GM23338 (cell line): ENCODE measurements around the gene PIK3R5. TPM values are rescaled to one million over a fixed set of nuclear protein-coding genes. Genes with fewer than 3 reads are reported as not detected.

Experiments used
- ATAC-seq: fragments of 200-7000 bp; cut with Tn5 transposase; 3 replicates; pipeline ENCODE4 v1.9.1; 2020
- DNase-seq: peaks from one replicate; pipeline ENCODE4 v3.0.0-alpha.2; 2015; ENCODE audit warnings: low spot score
- H2AFZ ChIP-seq: fragments of 200-600 bp; sonication (generic); 2 replicates; pipeline ENCODE4 v1.8.0; 2016; ENCODE audit warnings: antibody characterized with exemption, mild to moderate bottlenecking, moderate library complexity
- H3F3A ChIP-seq: fragments of 200-600 bp; sonication (generic); replicated peaks from 2 replicates; pipeline ENCODE4 v1.8.0; 2017; ENCODE audit warnings: antibody characterized with exemption, mixed run types, low read depth
- H3K27ac ChIP-seq: fragments of 200-600 bp; sonication (generic); 2 replicates; pipeline ENCODE4 v1.6.1; 2016; ENCODE audit warnings: low read depth
- H3K27me3 ChIP-seq: fragments of 200-600 bp; sonication (generic); 2 replicates; pipeline ENCODE4 v1.8.0; 2016; ENCODE audit warnings: mild to moderate bottlenecking, mixed run types, moderate library complexity; ENCODE audit not compliant: insufficient read depth
- H3K36me3 ChIP-seq: fragments of 200-600 bp; sonication (generic); 2 replicates; pipeline ENCODE4 v1.8.0; 2016; ENCODE audit warnings: mild to moderate bottlenecking; ENCODE audit not compliant: insufficient read depth
- H3K4me1 ChIP-seq: fragments of 200-600 bp; sonication (generic); 2 replicates; pipeline ENCODE4 v1.8.0; 2016; ENCODE audit warnings: mild to moderate bottlenecking, moderate library complexity; ENCODE audit not compliant: insufficient read depth
- H3K4me2 ChIP-seq: fragments of 200-600 bp; sonication (generic); 2 replicates; pipeline ENCODE4 v1.7.1; 2017; ENCODE audit warnings: mixed run types
- H3K4me3 ChIP-seq: fragments of 200-600 bp; sonication (generic); 2 replicates; pipeline ENCODE4 v1.6.1; 2016; ENCODE audit warnings: mixed run types
- H3K79me2 ChIP-seq: fragments of 200-600 bp; sonication (generic); replicated peaks from 2 replicates; pipeline ENCODE4 v1.8.0; 2017; ENCODE audit warnings: mild to moderate bottlenecking; ENCODE audit not compliant: insufficient read depth
- H3K9me2 ChIP-seq: fragments of 200-600 bp; sonication (generic); 2 replicates; pipeline ENCODE4 v1.8.0; 2017; ENCODE audit not compliant: insufficient read depth
- H4K20me1 ChIP-seq: fragments of 200-600 bp; sonication (generic); replicated peaks from 2 replicates; pipeline ENCODE4 v1.8.0; 2017; ENCODE audit warnings: mild to moderate bottlenecking; ENCODE audit not compliant: insufficient read depth
- H3K27ac Mint-ChIP-seq: 2 replicates; pipeline ENCODE4 v1.8.0; 2020; ENCODE audit warnings: inconsistent platforms, mild to moderate bottlenecking, moderate library complexity, mixed read lengths
- H3K27me3 Mint-ChIP-seq: 3 replicates; pipeline ENCODE4 v1.8.0; 2022; ENCODE audit warnings: low read depth, mild to moderate bottlenecking, moderate library complexity, mixed read lengths, inconsistent platforms; ENCODE audit not compliant: insufficient read depth, poor library complexity
- H3K36me3 Mint-ChIP-seq: 3 replicates; pipeline ENCODE4 v1.8.0; 2021; ENCODE audit warnings: low read depth, mild to moderate bottlenecking, inconsistent platforms, moderate library complexity, mixed read lengths
- H3K4me1 Mint-ChIP-seq: 3 replicates; pipeline ENCODE4 v1.8.0; 2020; ENCODE audit warnings: mild to moderate bottlenecking, inconsistent platforms, mixed read lengths
- H3K4me3 Mint-ChIP-seq: 3 replicates; pipeline ENCODE4 v1.8.0; 2021; ENCODE audit warnings: moderate library complexity, mild to moderate bottlenecking, inconsistent platforms, mixed read lengths
- H3K9me3 Mint-ChIP-seq: 3 replicates; pipeline ENCODE4 v1.8.0; 2020; ENCODE audit warnings: moderate library complexity, mild to moderate bottlenecking, inconsistent platforms, mixed read lengths
- CREB1 ChIP-seq: fragments of 250-450 bp; sonication (Bioruptor Pico); IDR thresholded peaks from 2 replicates; pipeline ENCODE4 v1.5.0; 2020; ENCODE audit warnings: low read depth, mild to moderate bottlenecking, moderate library complexity
- EZH2 ChIP-seq: fragments of 200-600 bp; sonication (generic); IDR thresholded peaks from one replicate; pipeline ENCODE4 v1.8.0; 2017; ENCODE audit warnings: antibody characterized with exemption, mild to moderate bottlenecking, low read depth; ENCODE audit not compliant: unreplicated experiment
- EZH2phosphoT487 ChIP-seq: fragments of 200-600 bp; sonication (generic); IDR thresholded peaks from one replicate; pipeline ENCODE4 v1.8.1; 2018; ENCODE audit warnings: antibody characterized with exemption; ENCODE audit not compliant: unreplicated experiment
- JUNB ChIP-seq: IDR thresholded peaks from one replicate; pipeline ENCODE4 v1.6.1; 2016; ENCODE audit warnings: antibody characterized with exemption; ENCODE audit not compliant: unreplicated experiment
- NANOG ChIP-seq: IDR thresholded peaks from 2 replicates; pipeline ENCODE4 v1.6.1; 2016; ENCODE audit warnings: antibody characterized with exemption, borderline replicate concordance
- POLR2AphosphoS5 ChIP-seq: IDR thresholded peaks from 2 replicates; pipeline ENCODE4 v1.6.1; 2016; ENCODE audit warnings: antibody characterized with exemption, low read depth
- STAT1 ChIP-seq: IDR thresholded peaks from one replicate; pipeline ENCODE4 v1.6.1; 2016; ENCODE audit warnings: antibody characterized with exemption; ENCODE audit not compliant: unreplicated experiment
- ZNF114 ChIP-seq: fragments of 250-450 bp; sonication (Bioruptor Pico); IDR thresholded peaks from 2 replicates; pipeline ENCODE4 v1.5.0; 2020; ENCODE audit warnings: mild to moderate bottlenecking, moderate library complexity
- ZNF331 ChIP-seq: fragments of 250-450 bp; sonication (Bioruptor Pico); IDR thresholded peaks from 2 replicates; pipeline ENCODE4 v1.5.0; 2020; ENCODE audit warnings: low read depth, mild to moderate bottlenecking, moderate library complexity
- polyA plus RNA-seq: library from polyadenylated mRNA; unstranded; fragments of >200 nt; fragmentation: Nextera tagmentation; extraction: Ambion mirVana; gene quantifications from 2 replicates; pipeline ENCODE4 v1.2.1, GENCODE V29; 2016
- total RNA-seq: library from RNA; depleted of rRNA; stranded (reverse); fragments of >200 nt; shearing (Covaris generic); gene quantifications from 2 replicates; pipeline ENCODE4 v1.2.3, GENCODE V29; 2014
- TF ChIP-seq, protein P1 (sequence below): IDR thresholded peaks from one replicate; pipeline ENCODE4 v1.6.1; 2018; ENCODE audit warnings: antibody characterized with exemption; ENCODE audit not compliant: unreplicated experiment
- TF ChIP-seq, protein P2 (sequence below): fragments of 250-450 bp; sonication (Bioruptor Pico); IDR thresholded peaks from 2 replicates; pipeline ENCODE4 v1.5.0; 2020; ENCODE audit warnings: mild to moderate bottlenecking, moderate library complexity
- TF ChIP-seq, protein P3 (sequence below), 2 experiments: fragments of 200-600 bp in 1 of 2; sonication (generic) in 1 of 2; conservative IDR thresholded peaks; 2 replicates each; pipeline versions ENCODE4 v1.5.1 to v1.6.1; 2016 to 2017; ENCODE audit warnings: antibody characterized with exemption in 2 of 2, low read depth in 2 of 2, mild to moderate bottlenecking in 2 of 2, moderate library complexity in 1 of 2
- TF ChIP-seq, protein P4 (sequence below): IDR thresholded peaks from 2 replicates; pipeline ENCODE4 v1.6.1; 2016; ENCODE audit warnings: antibody characterized with exemption

The PIK3R5 gene
- total and polyA plus RNA-seq, 2 experiments from 2014 or later = 1.7 to 9.4 TPM

- ATAC-seq (no peak), DNase-seq (no peak)
- TF ChIP-seq, protein P1, sequence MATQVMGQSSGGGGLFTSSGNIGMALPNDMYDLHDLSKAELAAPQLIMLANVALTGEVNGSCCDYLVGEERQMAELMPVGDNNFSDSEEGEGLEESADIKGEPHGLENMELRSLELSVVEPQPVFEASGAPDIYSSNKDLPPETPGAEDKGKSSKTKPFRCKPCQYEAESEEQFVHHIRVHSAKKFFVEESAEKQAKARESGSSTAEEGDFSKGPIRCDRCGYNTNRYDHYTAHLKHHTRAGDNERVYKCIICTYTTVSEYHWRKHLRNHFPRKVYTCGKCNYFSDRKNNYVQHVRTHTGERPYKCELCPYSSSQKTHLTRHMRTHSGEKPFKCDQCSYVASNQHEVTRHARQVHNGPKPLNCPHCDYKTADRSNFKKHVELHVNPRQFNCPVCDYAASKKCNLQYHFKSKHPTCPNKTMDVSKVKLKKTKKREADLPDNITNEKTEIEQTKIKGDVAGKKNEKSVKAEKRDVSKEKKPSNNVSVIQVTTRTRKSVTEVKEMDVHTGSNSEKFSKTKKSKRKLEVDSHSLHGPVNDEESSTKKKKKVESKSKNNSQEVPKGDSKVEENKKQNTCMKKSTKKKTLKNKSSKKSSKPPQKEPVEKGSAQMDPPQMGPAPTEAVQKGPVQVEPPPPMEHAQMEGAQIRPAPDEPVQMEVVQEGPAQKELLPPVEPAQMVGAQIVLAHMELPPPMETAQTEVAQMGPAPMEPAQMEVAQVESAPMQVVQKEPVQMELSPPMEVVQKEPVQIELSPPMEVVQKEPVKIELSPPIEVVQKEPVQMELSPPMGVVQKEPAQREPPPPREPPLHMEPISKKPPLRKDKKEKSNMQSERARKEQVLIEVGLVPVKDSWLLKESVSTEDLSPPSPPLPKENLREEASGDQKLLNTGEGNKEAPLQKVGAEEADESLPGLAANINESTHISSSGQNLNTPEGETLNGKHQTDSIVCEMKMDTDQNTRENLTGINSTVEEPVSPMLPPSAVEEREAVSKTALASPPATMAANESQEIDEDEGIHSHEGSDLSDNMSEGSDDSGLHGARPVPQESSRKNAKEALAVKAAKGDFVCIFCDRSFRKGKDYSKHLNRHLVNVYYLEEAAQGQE = no peak
- TF ChIP-seq ZNF331 (no peak), STAT1 (no peak), CREB1 (CRISPR knock-in tag) (no peak), POLR2AphosphoS5 (no peak), NANOG (no peak), ZNF114 (CRISPR knock-in tag) (no peak), EZH2 (no peak), EZH2phosphoT487 (no peak), JUNB (no peak)
- TF ChIP-seq, protein P2, sequence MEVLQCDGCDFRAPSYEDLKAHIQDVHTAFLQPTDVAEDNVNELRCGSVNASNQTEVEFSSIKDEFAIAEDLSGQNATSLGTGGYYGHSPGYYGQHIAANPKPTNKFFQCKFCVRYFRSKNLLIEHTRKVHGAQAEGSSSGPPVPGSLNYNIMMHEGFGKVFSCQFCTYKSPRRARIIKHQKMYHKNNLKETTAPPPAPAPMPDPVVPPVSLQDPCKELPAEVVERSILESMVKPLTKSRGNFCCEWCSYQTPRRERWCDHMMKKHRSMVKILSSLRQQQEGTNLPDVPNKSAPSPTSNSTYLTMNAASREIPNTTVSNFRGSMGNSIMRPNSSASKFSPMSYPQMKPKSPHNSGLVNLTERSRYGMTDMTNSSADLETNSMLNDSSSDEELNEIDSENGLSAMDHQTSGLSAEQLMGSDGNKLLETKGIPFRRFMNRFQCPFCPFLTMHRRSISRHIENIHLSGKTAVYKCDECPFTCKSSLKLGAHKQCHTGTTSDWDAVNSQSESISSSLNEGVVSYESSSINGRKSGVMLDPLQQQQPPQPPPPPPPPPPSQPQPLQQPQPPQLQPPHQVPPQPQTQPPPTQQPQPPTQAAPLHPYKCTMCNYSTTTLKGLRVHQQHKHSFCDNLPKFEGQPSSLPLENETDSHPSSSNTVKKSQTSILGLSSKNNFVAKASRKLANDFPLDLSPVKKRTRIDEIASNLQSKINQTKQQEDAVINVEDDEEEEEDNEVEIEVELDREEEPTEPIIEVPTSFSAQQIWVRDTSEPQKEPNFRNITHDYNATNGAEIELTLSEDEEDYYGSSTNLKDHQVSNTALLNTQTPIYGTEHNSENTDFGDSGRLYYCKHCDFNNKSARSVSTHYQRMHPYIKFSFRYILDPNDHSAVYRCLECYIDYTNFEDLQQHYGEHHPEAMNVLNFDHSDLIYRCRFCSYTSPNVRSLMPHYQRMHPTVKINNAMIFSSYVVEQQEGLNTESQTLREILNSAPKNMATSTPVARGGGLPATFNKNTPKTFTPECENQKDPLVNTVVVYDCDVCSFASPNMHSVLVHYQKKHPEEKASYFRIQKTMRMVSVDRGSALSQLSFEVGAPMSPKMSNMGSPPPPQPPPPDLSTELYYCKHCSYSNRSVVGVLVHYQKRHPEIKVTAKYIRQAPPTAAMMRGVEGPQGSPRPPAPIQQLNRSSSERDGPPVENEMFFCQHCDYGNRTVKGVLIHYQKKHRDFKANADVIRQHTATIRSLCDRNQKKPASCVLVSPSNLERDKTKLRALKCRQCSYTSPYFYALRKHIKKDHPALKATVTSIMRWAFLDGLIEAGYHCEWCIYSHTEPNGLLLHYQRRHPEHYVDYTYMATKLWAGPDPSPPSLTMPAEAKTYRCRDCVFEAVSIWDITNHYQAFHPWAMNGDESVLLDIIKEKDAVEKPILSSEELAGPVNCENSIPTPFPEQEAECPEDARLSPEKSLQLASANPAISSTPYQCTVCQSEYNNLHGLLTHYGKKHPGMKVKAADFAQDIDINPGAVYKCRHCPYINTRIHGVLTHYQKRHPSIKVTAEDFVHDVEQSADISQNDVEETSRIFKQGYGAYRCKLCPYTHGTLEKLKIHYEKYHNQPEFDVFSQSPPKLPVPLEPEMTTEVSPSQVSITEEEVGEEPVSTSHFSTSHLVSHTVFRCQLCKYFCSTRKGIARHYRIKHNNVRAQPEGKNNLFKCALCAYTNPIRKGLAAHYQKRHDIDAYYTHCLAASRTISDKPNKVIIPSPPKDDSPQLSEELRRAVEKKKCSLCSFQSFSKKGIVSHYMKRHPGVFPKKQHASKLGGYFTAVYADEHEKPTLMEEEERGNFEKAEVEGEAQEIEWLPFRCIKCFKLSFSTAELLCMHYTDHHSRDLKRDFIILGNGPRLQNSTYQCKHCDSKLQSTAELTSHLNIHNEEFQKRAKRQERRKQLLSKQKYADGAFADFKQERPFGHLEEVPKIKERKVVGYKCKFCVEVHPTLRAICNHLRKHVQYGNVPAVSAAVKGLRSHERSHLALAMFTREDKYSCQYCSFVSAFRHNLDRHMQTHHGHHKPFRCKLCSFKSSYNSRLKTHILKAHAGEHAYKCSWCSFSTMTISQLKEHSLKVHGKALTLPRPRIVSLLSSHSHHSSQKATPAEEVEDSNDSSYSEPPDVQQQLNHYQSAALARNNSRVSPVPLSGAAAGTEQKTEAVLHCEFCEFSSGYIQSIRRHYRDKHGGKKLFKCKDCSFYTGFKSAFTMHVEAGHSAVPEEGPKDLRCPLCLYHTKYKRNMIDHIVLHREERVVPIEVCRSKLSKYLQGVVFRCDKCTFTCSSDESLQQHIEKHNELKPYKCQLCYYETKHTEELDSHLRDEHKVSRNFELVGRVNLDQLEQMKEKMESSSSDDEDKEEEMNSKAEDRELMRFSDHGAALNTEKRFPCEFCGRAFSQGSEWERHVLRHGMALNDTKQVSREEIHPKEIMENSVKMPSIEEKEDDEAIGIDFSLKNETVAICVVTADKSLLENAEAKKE = no peak
- TF ChIP-seq, protein P3, sequence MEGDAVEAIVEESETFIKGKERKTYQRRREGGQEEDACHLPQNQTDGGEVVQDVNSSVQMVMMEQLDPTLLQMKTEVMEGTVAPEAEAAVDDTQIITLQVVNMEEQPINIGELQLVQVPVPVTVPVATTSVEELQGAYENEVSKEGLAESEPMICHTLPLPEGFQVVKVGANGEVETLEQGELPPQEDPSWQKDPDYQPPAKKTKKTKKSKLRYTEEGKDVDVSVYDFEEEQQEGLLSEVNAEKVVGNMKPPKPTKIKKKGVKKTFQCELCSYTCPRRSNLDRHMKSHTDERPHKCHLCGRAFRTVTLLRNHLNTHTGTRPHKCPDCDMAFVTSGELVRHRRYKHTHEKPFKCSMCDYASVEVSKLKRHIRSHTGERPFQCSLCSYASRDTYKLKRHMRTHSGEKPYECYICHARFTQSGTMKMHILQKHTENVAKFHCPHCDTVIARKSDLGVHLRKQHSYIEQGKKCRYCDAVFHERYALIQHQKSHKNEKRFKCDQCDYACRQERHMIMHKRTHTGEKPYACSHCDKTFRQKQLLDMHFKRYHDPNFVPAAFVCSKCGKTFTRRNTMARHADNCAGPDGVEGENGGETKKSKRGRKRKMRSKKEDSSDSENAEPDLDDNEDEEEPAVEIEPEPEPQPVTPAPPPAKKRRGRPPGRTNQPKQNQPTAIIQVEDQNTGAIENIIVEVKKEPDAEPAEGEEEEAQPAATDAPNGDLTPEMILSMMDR (conservative IDR thresholded peaks at IDR 0.05; ENCODE audit: low read depth in 2 of 2) = no peak
- TF ChIP-seq, protein P4, sequence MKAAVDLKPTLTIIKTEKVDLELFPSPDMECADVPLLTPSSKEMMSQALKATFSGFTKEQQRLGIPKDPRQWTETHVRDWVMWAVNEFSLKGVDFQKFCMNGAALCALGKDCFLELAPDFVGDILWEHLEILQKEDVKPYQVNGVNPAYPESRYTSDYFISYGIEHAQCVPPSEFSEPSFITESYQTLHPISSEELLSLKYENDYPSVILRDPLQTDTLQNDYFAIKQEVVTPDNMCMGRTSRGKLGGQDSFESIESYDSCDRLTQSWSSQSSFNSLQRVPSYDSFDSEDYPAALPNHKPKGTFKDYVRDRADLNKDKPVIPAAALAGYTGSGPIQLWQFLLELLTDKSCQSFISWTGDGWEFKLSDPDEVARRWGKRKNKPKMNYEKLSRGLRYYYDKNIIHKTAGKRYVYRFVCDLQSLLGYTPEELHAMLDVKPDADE = no peak
- Histone ChIP-seq H4K20me1 (no peaks in the 10 kb centered on the region), H3K27me3 (no peaks in the 10 kb centered on the region), H3K27ac (no peak overlapping the region), H3F3A (no peaks in the 10 kb centered on the region), H3K36me3 (no peaks in the 10 kb centered on the region), H2AFZ (no peak overlapping the region), H3K4me2 (no peak overlapping the region), H3K4me3 (no peak overlapping the region), H3K4me1 (no peaks in the 10 kb centered on the region; the same call in 1 of the 2 replicates), H3K79me2 (no peaks in the 10 kb centered on the region), H3K9me2 (peaks cover 14% of the 10 kb centered on the region)
- Mint-ChIP-seq H3K27me3 (peaks cover 3% of the 10 kb centered on the region), H3K9me3 (no peaks in the 10 kb centered on the region; the same call in 1 of the 3 replicates), H3K4me3 (no peak overlapping the region), H3K36me3 (no peaks in the 10 kb centered on the region), H3K27ac (no peak overlapping the region), H3K4me1 (peaks cover 5% of the 10 kb centered on the region)
Observed at GRCh38 chr17:8953156-8953885, 12.2 kb downstream of the PIK3R5 start.
